Parathyroid adenoma (tissue), 2 donors: ENCODE measurements around the gene SUB1.
"Not testable (repeated sequence)": the region's sequence is repeated elsewhere in the genome, so short reads cannot be mapped to it uniquely, and the experiment has no call there.

ENCODE experiments used
- H2AFZ ChIP-seq: fragments of 300-600 bp; sonication (generic); one replicate; pipeline ENCODE4 v1.7.0; 2017; ENCODE audit warnings: antibody characterized with exemption, mild to moderate bottlenecking
- H3K27ac ChIP-seq: fragments of 300-600 bp; sonication (generic); one replicate; pipeline ENCODE4 v1.7.0; 2017
- H3K27me3 ChIP-seq: fragments of 300-600 bp; sonication (generic); one replicate; pipeline ENCODE4 v1.7.0; 2017; ENCODE audit warnings: low read length; ENCODE audit not compliant: control insufficient read depth, insufficient read depth
- H3K36me3 ChIP-seq: fragments of 300-600 bp; sonication (generic); one replicate; pipeline ENCODE4 v1.7.0; 2017; ENCODE audit warnings: low read length; ENCODE audit not compliant: control insufficient read depth, insufficient read depth
- H3K4me1 ChIP-seq: fragments of 300-600 bp; sonication (generic); one replicate; pipeline ENCODE4 v1.7.0; 2017; ENCODE audit warnings: control low read depth
- H3K4me2 ChIP-seq: fragments of 300-600 bp; sonication (generic); one replicate; pipeline ENCODE4 v1.7.0; 2017; ENCODE audit warnings: low read length
- H3K4me3 ChIP-seq: fragments of 300-600 bp; sonication (generic); one replicate; pipeline ENCODE4 v1.7.0; 2017; ENCODE audit warnings: low read depth, low read length
- H3K79me2 ChIP-seq: fragments of 300-600 bp; sonication (generic); one replicate; pipeline ENCODE4 v1.7.0; 2017; ENCODE audit warnings: control low read depth
- H3K9ac ChIP-seq: fragments of 300-600 bp; sonication (generic); one replicate; pipeline ENCODE4 v1.7.0; 2017; ENCODE audit warnings: mild to moderate bottlenecking
- H3K9me3 ChIP-seq: fragments of 300-600 bp; sonication (generic); one replicate; pipeline ENCODE4 v1.7.0; 2017; ENCODE audit warnings: low read length; ENCODE audit not compliant: control insufficient read depth
- CTCF ChIP-seq: fragments of 300-600 bp; sonication (generic); IDR thresholded peaks from one replicate; pipeline ENCODE4 v1.7.0; 2017; ENCODE audit warnings: antibody characterized with exemption, mild to moderate bottlenecking
- donor health status: primary hyperparathyroidism.

Gene SUB1

DNA sequence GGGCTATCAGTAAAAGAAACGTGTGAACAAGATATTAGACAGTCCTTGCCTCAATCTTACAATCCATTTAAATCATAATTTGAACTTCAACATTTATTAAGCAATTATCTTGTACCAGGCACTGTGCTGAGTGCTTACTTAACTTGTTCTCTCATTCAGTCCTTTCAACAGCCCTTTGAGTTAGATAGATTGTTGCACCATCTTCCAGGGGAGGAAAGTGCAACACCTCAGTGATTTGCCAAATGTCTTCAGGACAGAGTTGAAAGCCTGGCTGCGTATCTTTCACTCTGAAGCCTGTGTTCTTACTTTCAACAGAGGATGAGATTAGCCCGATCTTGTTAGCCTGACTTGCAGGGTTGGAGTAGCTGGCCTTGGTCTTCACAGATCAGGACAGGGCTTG lies 34.2 kb upstream of the SUB1 start:
- no peaks in the 10 kb centered on the region for H3K27me3 ChIP-seq
- H3K4me3 ChIP-seq, result no peak overlapping the region
- H3K79me2 ChIP-seq, result no peaks in the 10 kb centered on the region
- H3K4me2 ChIP-seq, result no peak overlapping the region
- H3K4me1 ChIP-seq, result no peaks in the 10 kb centered on the region
- H3K9me3 ChIP-seq, result no peaks in the 10 kb centered on the region
- H3K27ac ChIP-seq, result no peak overlapping the region
- no peak overlapping the region for H2AFZ ChIP-seq
- H3K9ac ChIP-seq, result no peak overlapping the region
- no peak for TF ChIP-seq CTCF
- no peaks in the 10 kb centered on the region for H3K36me3 ChIP-seq

DNA sequence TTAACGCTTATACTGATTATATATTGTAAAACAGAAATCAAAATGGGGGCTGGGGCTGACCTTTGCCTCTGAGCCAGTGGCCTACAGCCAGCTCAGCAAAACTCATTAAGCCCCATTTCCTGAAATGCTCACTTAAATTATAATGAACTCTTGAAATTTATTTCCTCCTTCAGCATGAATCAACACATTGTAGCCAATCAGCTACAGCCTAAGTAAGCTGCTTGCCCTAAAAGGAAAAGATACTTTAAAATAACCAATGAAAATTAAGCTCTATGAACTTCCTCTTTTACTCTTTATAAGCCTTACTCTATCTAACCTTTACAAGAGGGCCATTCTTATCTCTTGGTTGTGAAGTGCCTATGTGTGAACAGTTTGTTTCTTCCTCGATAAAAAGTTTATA lies 33.5 kb upstream of the SUB1 start:
- no peak for TF ChIP-seq CTCF
- Histone ChIP-seq H3K4me1 (no peaks in the 10 kb centered on the region), H2AFZ (no peak overlapping the region), H3K27ac (no peak overlapping the region), H3K27me3 (no peaks in the 10 kb centered on the region), H3K36me3 (no peaks in the 10 kb centered on the region), H3K4me2 (no peak overlapping the region), H3K9me3 (no peaks in the 10 kb centered on the region), H3K9ac (no peak overlapping the region), H3K4me3 (no peak overlapping the region), H3K79me2 (no peaks in the 10 kb centered on the region)

DNA sequence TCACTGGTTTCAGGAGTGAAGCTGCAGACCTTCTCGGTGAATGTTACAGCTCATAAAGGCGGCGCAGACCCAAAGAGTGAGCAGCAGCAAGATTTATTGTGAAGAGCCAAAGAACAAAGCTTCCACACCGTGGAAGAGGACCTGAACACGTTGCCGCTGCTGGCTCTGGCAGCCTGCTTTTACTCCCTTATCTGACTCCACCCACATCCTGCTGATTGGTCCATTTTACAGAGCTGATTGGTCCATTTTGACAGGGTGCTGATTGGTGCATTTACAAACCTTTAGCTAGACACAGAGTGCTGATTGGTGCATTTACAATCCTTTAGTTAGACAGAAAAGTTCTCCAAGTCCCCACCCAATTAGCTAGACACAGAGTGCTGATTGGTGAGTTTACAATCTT lies 32.9 kb upstream of the SUB1 start:
- not testable (repeated sequence) for H3K27me3 ChIP-seq, H2AFZ ChIP-seq, H3K9me3 ChIP-seq, H3K4me3 ChIP-seq, H3K4me2 ChIP-seq, H3K36me3 ChIP-seq, H3K4me1 ChIP-seq, H3K9ac ChIP-seq, H3K27ac ChIP-seq, H3K79me2 ChIP-seq

DNA sequence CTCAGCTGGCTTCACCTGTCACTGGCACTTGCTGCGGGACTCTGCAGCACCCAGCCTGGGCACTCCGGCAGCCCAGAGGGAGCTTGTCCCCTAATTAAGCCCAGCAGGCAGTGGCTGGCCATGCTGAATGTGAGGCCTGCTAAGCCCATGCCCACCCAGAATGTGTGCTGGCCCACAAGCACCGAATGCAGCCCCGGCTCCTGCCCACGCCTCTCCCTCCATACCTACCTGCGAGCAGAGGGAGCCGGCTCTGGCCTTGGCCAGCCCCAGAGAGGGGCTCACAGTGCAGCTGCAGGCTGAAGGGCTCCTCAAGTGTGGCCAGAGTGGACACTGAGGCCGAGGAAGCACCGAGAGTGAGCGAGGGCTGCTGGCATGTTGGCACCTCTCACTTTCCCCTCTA lies 32.4 kb upstream of the SUB1 start:
- TF ChIP-seq CTCF, result no peak
- no peaks in the 10 kb centered on the region for H3K36me3 ChIP-seq
- H3K4me3 ChIP-seq, result no peak overlapping the region
- H3K4me2 ChIP-seq, result no peak overlapping the region
- no peaks in the 10 kb centered on the region for H3K79me2 ChIP-seq
- no peak overlapping the region for H3K9ac ChIP-seq
- no peaks in the 10 kb centered on the region for H3K4me1 ChIP-seq
- no peak overlapping the region for H2AFZ ChIP-seq
- no peak overlapping the region for H3K27ac ChIP-seq
- H3K9me3 ChIP-seq, result no peaks in the 10 kb centered on the region
- H3K27me3 ChIP-seq, result no peaks in the 10 kb centered on the region

DNA sequence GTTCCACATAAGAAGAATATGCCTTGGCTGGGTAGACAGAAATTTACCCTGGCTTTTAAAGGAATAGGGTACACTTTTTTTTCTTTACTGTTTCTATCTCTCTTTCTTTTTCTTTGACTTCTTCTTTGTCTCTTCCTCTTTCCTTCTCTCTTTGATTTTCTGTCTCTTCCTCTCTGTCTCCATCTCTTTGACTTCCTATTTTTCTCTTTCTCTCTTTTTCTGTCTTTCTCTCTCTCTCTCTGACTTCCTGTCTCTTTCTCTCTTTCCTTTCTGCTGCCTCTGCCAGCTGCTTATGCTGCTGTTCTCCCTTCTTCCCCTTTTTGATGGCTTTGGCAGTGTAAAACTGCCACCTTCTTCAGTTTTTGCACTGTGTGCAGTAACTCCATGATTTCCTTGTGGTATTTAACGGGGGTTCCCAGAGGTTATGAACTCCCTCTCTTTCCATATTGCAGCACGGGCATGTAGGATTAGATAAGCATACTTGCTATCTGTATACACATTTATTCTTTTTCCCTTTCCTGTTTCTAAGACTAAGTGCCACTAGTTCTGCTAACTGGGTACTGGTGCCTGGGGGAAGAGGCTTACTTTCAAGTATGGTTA lies 31.1 kb upstream of the SUB1 start:
- H3K9ac ChIP-seq, H3K4me3 ChIP-seq, H3K9me3 ChIP-seq, H3K4me2 ChIP-seq, H3K4me1 ChIP-seq, H3K27ac ChIP-seq, H2AFZ ChIP-seq, H3K36me3 ChIP-seq, H3K79me2 ChIP-seq, H3K27me3 ChIP-seq: not testable (repeated sequence)

DNA sequence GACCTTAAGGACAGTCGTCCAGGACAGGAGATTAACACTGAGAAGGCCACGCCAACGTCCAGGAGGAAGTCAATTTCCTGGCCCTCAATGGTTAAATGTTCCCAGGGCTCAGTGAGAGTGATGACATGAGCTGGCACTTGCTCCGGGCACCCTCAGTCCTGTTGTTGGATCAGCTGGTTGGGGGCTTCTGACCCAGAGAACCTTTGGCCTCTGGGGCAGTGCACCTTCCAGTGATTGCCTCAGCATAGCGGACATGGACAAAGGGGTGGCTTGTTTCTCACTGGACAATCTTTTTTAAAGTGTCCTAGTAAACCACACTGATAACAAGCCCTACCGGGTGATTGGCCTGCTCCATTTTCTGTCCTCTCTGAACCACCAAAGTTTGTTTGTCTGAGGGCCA lies 28.8 kb upstream of the SUB1 start:
- not testable (repeated sequence) for H3K9ac ChIP-seq, H3K79me2 ChIP-seq, H3K27ac ChIP-seq, H3K36me3 ChIP-seq, H3K27me3 ChIP-seq, H3K4me1 ChIP-seq, H3K9me3 ChIP-seq, H3K4me2 ChIP-seq, H2AFZ ChIP-seq, H3K4me3 ChIP-seq
